ENCODE measurements around the gene PCSK6.
A peak's percentile ranks its signal among the peaks of the same experiment; 100 is the strongest.

Gene PCSK6

DNA sequence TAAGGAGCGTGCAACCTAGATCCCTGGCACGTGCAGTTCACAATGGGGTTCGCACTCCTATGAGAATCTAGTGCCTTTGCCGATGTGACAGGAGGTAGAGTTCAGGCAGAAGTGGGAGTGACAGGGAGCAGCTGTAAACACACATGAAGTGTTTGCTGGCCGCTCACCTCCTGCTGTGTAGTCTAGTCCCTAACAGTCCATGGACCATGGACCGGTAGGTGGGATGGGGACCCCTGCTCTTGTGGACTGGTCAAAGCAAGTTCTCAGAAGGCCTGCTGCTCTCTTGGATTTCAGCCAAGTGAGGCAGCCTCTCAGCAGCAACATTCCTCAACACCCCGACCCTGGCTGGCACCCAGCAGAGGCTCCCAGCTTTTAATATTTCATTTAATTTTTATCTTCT, 136.3 kb downstream of the PCSK6 start:
- DNase-seq = no peak

DNA sequence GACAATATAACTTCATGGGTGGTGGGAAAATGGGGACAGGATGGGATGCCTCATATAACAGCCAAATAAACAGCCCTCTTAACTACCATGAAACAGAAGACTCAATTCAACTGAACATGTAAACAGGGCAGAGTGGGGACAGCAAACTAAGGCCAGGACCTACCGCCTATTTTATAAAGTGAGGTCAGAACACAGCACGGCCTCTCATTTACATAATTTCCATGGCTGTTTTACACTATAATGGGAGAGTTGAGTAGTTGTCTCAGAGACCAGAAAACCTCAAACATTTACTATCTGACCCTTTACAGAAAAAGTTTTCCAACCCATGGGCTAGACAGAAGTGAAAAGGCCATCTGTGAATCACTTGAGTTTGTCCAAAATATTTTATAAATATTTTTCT, 137.8 kb downstream of the PCSK6 start:
- no peak for DNase-seq

DNA sequence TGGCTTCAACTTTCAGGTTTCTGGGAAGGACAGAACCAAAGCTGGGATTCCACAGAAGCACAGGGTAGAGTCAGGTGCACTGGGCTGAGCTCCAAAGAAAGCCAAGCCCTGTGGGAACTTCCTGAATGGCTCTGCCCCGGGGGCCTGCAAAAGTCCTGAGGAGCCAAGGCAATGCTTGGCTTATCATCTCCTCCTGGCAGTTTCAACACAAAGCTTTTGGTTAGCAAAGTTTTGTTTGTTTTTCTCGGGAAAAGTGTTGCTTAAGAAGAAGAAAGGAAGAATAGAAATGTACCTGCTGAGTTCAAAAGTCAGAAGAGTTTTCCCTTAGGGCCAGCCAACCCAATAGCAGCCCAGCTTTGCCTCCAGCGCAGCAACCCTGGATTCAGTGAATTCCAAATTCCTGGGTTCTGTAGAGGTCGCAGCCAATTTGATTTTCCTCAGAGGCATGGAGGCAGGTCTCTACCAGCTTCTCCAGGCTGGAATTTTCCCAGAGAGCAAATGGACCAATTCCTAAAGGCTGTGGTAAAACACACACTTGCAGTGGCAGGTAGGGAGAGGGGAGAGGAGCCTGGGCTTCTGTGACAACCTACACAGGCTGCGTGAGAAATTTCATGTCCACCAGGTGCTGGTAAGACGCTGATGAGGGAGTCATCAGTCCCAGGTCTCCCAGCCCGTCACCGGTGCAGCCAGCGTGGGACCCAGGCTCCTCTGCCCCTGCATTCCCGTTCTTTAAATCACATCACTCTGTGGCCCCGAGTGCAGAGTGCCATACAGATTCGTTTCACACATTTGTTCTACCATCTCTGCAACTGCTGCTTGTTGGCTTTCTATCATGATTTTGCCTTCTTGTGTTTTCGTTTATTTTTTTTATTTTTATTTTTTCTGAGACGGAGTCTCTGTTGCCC, 140.2 kb downstream of the PCSK6 start:
- DNase-seq = no peak

DNA sequence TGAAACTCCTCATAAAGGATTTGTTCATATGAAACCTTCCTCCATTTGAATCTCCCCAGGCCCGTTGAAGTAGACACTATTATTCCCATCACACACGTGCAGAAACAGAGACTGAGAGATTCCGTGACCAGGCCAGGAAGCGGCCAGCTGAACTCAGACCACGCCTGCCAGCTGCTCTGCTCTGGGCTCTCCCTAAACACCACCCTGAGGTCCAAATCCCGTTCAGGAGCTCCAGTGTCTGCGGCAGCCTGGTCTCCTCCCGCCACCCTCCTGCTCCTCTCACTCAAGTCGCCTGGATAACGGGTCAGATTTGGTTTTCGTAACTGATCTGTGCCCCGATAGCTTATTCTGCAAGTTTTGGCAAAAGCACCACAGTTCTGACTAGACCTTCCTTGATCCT, 140.9 kb downstream of the PCSK6 start:
- no peak for DNase-seq

DNA sequence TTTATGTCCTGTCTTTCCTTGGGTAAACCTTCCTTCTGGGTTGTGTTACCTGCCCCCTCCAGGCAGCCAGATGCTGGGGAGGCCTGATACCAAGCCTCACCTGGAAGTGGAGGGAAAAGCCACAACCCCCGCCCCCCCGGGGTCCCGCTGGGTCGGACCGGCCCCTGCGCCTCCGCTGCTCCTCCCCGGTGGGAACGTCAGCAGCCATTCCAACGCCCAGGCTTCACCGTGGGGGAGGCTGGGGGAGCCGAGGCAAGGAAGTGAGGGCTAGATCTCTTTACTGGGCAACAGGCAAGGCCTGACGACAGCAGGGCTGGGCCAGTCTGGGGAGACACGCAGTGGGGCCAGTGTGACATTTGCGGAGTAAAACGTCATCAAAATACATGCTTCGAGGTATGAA, 141.5 kb downstream of the PCSK6 start:
- DNase-seq = no peak

DNA sequence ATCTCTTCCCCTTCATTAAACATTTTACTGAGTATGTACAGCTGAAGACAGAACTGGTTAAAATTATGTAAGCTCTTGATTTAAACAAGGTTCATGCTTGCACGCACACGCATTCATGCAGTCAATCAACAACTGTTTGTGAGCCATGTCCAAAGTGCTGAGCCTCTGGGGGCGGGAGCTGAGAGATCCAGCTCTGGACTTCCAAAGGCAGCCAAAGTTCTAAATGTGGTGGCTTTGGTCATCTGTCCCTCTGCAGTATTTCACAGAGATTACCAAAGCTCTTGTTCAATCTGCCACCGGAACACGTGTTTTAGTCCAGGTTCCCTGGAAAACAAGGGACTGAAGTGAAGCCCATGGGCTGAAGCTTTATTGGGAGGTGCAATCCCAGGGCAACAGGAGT, 142.1 kb downstream of the PCSK6 start:
- no peak for DNase-seq

DNA sequence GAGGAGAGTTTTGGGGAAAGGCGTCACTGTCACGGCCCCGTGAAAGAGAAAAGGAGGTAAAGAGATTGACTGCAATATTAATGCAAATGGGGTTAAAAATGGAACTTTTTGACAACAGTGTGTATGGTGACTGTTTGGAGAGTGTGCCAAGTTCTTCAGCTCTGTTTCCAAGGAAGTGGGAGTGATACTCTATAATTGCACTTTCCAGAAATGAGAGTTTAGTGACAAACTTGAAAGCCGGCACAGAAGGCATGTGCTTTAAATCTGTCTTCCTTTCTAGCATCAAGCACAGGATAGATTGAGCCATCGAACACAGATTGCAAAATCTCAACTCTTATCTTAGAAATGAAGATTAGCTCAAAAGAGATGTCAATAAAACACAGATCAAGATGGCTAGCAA, 142.6 kb downstream of the PCSK6 start:
- no peak for DNase-seq

DNA sequence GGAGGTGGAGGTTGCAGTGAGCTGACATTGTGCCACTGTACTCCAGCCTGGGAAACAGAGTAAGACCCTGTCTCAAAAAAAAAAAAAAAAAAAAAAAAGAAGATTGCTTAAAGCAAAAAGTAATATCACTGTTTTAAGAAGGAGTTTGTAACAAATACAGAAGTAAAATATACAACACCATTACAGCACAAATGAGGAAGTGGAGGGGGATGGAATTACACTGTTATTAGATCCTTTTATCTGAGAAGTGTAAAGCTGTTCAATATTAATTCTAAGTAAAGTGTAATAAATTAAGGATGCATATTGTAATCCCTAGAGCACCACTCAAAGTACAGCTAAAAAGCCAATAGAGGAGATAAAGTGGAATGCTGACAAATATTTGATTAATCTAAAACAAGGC, 147.5 kb downstream of the PCSK6 start:
- no peak for DNase-seq

DNA sequence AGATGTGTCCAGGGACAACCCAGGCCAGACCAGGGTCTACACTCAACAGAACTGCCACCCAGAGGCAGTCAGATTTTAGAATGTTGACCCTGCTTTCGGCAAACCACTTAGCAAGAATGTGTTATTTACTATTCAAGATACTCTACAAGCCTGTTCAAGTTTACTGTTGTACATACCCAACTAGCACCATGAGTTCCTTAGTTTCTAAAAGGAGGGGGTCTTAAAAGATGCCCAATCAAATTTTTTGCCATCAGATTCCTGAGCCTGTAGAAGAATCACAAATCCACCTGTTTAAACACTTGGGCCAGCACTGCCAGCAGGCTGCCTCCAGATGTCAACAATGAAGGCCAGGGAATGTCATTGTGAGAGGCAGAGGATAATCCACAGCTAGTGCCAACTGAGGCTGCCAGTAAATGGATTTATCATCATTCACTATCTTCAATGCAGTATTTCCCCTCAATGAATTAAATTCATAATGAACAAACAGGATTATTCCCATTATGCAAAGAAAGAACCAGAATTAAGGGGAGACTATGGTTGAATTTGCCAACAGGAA, 150.9 kb downstream of the PCSK6 start:
- no peak for DNase-seq

DNA sequence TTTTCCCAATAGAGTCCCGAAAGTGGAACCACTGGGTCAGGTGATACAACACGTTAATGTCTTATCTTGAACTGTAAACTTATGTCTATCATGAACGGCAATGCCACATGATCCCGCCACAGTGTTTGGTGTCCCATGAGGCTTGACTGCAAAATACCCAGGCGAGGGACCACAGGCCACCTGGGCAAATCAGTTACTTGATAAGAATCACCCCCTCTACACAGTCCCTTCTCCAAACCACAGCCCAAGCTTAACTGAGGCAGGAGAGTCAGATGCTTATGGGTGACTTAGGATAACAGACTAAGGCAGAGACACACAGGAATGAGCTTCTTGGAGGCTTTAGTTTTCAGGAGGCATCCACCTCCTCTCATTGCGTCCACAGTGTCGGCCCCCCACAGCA, 151.5 kb downstream of the PCSK6 start:
- no peak for DNase-seq

DNA sequence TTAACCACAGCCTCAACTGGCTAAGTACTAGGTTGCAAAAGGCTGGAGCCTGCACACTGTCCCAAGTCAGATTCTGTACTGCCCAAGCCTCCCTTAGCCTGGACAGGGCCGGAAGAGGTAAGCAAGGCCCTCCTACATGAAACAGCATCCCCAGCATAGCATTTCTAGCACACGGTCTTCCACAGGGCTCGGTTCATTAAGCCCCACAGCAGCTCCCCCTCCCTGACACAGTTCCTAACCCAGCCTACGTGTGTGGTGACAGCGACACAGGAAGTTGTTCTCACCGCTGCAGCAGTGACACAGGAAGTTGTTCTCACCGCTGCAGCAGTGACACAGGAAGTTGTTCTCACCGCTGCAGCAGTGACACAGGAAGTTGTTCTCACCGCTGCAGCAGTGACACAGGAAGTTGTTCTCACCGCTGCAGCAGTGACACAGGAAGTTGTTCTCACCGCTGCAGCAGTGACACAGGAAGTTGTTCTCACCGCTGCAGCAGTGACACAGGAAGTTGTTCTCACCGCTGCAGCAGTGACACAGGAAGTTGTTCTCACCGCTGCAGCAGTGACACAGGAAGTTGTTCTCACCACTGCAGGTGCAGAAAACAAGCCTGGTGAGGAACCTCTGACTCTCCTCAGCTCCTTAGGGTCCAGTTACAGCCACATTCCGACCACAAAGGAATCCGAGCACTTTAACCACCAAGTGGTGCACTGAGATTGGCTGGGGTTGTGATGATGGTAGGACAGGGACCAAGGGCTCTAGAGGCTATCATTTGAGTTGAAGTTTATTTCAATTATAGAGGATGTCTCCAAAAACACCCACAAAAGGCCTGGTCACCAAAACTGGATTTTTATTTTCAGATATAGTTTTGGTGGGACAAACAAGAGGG, 155.4 kb downstream of the PCSK6 start:
- peak; percentile 44 for DNase-seq

DNA sequence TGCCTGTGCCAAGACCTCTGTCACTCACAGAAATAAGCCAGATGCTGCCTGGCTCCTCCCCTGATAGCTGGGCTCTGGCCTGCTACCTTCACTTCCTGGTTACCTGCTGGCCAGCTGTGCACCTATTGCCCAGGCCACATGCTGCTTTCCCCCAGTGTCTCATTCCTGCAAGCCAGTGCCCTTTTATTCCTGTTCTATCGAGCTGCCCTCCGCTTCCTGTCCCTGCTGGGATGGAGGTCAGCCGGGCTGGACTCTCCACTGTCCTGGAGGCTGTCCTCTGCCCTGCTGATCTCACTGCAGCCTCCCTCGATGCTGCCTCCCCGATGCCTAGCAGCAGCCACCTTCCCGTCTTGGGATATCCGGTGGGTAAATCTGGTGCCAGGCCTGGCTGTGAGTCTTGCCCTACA, 157.4 kb downstream of the PCSK6 start:
- no peak for DNase-seq

DNA sequence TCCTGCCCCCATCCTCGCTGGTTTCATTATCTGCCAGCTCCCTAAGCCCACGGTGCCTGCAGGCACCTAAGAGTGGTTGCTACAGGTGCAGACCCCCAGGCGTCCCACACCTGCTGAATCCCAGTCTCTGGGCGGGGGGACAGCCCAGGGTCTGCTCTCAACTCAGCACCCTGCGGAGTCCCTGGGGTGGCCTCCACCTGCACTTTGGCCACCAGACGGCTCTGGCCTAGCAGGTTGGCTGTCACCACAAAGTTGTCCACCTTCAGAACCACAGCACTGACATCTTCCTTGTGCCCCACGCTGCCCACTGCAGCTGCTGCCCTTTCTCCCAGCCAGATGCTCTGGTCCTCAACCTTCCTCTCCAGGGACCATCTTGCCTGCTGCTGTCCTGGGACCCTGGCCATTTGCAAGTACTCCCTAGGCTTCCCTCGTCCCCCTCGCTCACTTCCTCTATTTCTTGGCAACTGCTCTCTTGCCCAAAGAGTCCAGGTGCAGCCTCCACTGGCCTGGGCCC, 159.6 kb downstream of the PCSK6 start:
- DNase-seq = no peak

DNA sequence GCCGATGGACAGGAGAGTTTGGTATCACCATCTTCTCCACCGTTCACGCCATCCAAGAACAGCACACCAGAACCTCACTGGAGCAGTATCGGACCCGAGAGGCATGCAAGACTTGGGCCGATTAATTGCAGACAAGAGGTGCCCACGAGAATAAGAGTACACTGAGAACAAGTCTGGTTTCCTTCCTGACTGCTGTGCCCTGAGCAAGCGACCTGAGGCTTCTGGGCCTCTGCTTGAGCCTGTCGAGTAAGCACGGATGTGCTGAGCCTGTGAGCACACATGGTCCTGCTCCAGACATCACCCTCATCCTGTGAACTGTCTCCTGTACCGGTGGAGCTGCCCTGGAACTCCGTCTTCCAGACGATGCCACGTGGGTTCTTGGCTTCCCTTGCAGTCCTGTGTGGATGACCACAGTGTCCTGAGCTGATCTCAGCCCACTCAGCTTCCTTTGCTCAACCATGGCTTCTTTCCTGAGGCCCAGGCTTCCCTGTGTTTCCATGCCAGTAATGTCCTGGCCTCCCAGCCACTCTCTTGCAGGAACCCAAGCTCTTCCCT, 160.1 kb downstream of the PCSK6 start:
- no peak for DNase-seq

DNA sequence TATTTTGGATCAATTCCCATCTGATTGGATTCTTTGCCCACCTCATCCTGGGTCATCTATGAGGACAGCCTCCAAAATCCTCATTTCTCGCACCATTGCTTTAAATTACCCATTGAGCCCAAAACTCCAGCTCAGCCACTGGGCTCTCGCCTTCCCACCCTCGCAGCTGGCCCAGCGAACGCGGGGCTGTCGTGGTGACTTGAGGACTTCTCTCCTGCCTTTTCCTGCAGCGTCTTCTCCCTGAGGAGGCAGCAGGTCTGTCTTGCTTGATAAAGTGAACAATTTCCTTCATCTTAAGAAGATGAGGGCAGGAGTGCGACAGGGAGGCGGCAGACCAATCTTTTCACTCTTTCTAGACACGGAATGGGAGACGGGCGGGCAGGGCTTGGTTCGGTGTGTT, 161.5 kb downstream of the PCSK6 start:
- no peak for DNase-seq

DNA sequence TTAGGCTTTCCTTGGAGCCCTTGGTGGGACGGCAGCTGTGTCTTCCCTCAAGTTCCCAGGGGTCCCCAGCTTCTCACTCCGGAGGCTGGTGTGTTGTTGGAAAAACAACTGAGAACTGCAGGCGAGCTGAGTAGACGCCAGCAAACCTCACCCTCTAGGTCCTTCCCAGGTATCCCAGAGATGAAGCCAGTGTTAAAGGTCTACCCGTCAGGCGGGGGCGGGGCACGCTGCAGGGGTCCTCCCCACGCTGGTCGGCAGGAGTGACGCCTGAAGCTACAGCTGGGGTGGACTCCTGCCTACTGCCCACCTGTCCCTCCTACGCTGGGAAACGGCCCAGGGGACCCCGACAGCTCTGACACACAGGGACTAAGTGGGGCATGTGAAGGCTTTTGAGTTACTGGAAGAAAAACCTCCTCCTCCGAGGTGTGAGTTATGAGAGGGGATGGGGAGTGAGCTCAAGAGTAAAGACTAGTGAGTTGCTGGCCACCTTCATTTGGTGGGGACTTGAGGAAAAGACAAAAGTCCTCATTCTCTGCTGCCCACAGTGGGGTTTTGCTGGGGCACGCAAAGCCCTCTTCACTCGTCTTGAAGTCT, 162.3 kb downstream of the PCSK6 start:
- no peak for DNase-seq

DNA sequence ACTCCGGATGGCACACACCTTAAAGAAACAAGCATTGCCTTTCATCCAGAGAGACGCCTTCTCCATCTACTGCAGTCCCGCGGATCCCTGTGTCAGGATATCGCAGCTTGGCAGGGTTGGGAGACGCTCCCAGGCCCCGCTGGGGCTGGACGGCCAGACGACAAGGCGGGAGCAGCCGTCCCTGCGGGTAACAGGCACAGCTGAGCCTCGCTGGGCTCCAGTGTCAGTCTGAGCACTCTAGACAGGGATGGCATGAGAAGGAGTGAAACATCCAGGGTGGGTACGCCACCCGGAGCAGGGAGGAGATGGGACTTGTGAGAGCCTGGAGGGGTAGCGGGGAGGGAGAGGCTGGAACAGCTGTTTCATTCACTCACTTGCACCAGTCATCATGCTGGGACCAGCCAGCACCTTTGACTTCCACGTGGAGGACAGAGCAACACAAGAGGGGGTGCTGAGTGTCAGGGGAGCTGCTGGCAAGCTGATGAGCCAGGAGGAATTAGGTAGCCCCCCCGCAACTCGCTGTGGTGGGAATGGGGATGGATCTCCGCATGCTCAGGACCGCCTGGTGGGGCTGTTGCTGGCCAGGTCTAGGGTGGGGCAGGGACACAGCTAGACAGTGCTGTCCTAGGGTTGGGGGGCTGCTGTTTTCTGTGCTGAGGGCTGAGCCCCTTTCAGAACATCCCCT, 162.9 kb downstream of the PCSK6 start:
- DNase-seq = no peak

DNA sequence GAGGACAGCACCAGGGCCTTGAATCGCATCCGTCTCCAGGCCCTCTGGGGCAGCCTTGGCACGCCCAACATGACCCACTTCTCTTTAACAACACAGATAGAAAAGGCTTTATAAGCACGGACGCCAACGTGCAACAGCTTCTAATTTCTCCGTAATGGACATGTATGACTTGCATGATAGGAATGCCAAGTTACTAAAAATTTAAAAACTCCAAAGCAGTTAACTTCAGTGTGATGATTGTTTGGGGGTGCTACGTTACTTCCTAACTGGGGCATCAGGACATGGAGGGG, 163.5 kb downstream of the PCSK6 start:
- DNase-seq = no peak

DNA sequence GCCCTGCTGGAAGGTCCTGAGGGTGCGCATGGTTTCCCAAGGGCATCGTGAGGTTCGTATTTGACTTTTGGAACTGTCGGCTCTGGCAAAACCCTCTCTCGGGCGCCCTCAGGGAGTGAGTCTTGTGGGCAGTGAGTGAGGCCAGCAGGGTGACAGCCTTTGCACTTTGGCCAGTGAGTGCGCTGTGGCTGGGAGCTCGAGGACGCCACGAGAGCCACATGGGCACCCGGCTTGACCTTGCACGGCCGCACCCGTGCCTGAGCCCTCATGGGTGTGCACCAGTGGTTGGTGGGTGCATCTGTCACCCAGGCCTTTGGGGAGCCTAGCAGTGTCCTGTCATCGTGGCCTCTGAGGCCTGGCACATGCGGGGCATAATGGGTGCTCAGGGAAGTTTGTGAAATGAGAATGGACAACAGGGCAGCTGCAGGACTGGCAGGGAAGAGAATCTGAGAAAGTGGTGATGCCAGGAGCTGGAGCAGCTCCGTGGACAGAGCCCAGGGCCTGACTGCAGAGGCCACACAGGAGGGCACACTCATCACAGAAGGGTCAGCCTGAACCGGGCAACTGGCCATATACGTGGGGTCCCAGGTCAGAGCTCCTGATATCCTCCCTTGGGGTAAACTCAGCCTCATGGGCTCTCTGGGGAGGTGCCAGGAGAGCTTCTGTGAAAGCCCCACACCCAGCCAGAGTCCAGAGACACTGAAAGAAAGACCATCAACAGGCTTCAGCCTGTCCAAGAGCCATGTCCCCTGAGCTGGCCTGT, 164.1 kb downstream of the PCSK6 start:
- DNase-seq = no peak

DNA sequence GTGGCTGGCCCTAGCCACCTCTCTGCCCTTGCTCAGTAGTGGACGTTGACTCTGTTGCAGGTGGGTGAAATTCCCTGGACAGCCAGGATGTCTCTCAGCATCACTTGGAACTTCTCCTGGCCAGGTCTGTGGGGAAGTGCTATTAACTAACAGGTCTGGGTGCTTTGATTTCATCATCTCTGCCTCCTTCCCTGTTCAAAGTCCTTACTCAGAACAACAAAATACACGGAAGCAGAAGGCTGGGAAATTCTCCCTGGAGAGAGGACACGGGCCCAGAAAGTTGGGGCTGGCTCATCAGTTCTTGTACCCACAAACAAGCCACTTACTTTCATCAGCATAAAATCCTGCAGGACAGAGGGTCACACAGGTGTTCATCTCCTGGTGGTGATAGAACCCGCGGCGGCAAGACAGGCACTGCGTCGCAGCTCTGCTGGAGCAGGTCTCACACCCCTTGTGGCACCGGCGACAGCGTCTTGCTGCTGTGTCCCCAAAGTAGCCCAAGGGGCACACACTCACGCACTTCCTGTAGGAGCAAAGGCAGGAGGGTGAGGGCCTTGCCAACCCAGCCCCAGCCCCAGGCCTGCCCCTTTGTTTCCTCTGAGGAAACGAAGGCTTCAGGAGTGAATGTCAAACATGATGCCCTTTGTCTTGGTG, 164.9 kb downstream of the PCSK6 start:
- DNase-seq = no peak

Measured in activated T-cell treated with anti-CD3 and anti-CD28 coated beads, Interleukin-2, amount 50 U/mL, for 1 hour (primary cell).